ENCODE measurements around the gene INMT.

GRCh38 chr7:30706316-30706715, 45.6 kb upstream of the INMT start:
- TF ChIP-seq, protein P1, sequence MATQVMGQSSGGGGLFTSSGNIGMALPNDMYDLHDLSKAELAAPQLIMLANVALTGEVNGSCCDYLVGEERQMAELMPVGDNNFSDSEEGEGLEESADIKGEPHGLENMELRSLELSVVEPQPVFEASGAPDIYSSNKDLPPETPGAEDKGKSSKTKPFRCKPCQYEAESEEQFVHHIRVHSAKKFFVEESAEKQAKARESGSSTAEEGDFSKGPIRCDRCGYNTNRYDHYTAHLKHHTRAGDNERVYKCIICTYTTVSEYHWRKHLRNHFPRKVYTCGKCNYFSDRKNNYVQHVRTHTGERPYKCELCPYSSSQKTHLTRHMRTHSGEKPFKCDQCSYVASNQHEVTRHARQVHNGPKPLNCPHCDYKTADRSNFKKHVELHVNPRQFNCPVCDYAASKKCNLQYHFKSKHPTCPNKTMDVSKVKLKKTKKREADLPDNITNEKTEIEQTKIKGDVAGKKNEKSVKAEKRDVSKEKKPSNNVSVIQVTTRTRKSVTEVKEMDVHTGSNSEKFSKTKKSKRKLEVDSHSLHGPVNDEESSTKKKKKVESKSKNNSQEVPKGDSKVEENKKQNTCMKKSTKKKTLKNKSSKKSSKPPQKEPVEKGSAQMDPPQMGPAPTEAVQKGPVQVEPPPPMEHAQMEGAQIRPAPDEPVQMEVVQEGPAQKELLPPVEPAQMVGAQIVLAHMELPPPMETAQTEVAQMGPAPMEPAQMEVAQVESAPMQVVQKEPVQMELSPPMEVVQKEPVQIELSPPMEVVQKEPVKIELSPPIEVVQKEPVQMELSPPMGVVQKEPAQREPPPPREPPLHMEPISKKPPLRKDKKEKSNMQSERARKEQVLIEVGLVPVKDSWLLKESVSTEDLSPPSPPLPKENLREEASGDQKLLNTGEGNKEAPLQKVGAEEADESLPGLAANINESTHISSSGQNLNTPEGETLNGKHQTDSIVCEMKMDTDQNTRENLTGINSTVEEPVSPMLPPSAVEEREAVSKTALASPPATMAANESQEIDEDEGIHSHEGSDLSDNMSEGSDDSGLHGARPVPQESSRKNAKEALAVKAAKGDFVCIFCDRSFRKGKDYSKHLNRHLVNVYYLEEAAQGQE (IDR thresholded peaks at IDR 0.05; ENCODE audit: insufficient read depth in 1 of 2, low read depth in 2 of 2, low read length in 2 of 2), result no peak
- TF ChIP-seq TAF1 (IDR thresholded peaks at IDR 0.05; ENCODE audit: borderline replicate concordance, insufficient read depth, low read length), result no peak
